Lower lobe of right lung (tissue), 2 donors: Measurements from ENCODE around the gene GINS3. TPM values are rescaled to one million over a fixed set of nuclear protein-coding genes. Genes with fewer than 3 reads are reported as not detected.

Source experiments
- ATAC-seq, 2 donors: fragments of 200-7000 bp; cut with Tn5 transposase; one replicate each; pipeline ENCODE4 v1.9.1; 2020 to 2022; ENCODE audit warnings: mild to moderate bottlenecking in 2 of 2, moderate library complexity in 2 of 2
- DNase-seq: peaks from one replicate; pipeline ENCODE4 v3.0.0-alpha.2; 2020
- H3K27ac ChIP-seq: fragments of 200-600 bp; one replicate; pipeline ENCODE4 v1.8.0; 2022
- H3K27me3 ChIP-seq: fragments of 200-600 bp; one replicate; pipeline ENCODE4 v1.8.0; 2022; ENCODE audit warnings: low read depth
- H3K36me3 ChIP-seq: fragments of 200-600 bp; one replicate; pipeline ENCODE4 v1.8.0; 2022; ENCODE audit warnings: mild to moderate bottlenecking
- H3K4me1 ChIP-seq: fragments of 200-600 bp; one replicate; pipeline ENCODE4 v1.8.0; 2022
- H3K4me3 ChIP-seq: fragments of 200-600 bp; one replicate; pipeline ENCODE4 v1.8.0; 2022; ENCODE audit warnings: mild to moderate bottlenecking
- H3K9me3 ChIP-seq: fragments of 200-600 bp; one replicate; pipeline ENCODE4 v1.8.0; 2022
- intact Hi-C: fragments of 100-400 bp; cut with DNase I; formaldehyde crosslinking; loops from one replicate; pipeline ENCODE4 v1.11.0; 2022
- long read RNA-seq: library from polyadenylated mRNA; unstranded; transcript quantifications from one replicate; pipeline ENCODE4 v2.0.0, GENCODE V29; 2021
- total RNA-seq: library from RNA; stranded (reverse); fragmentation: NEBNext Ultra II Directional; extraction: Animal tissue kit (Norgen Biotek cat#: 25700); gene quantifications from one replicate; pipeline ENCODE4 v1.2.1, GENCODE V29; 2021
- TF ChIP-seq, protein P1 (sequence below): fragments of 200-600 bp; IDR thresholded peaks from one replicate; pipeline ENCODE4 v1.8.0; 2022; ENCODE audit warnings: antibody characterized with exemption, mild to moderate bottlenecking
- donor health status: DM: no; HTN: yes; CAD: no; lungs with severe emphysema.

Gene GINS3
- 2.5 TPM for total RNA-seq
- long read RNA-seq, partial matches to known transcripts, result 0 of 2 reads
- long read RNA-seq, other reads (novel, unspliced or antisense), result 0 of 2 reads

- intact Hi-C loops, result no loop called here
- no peaks in the 10 kb centered on the region for H3K27me3 ChIP-seq
- TF ChIP-seq, protein P1, sequence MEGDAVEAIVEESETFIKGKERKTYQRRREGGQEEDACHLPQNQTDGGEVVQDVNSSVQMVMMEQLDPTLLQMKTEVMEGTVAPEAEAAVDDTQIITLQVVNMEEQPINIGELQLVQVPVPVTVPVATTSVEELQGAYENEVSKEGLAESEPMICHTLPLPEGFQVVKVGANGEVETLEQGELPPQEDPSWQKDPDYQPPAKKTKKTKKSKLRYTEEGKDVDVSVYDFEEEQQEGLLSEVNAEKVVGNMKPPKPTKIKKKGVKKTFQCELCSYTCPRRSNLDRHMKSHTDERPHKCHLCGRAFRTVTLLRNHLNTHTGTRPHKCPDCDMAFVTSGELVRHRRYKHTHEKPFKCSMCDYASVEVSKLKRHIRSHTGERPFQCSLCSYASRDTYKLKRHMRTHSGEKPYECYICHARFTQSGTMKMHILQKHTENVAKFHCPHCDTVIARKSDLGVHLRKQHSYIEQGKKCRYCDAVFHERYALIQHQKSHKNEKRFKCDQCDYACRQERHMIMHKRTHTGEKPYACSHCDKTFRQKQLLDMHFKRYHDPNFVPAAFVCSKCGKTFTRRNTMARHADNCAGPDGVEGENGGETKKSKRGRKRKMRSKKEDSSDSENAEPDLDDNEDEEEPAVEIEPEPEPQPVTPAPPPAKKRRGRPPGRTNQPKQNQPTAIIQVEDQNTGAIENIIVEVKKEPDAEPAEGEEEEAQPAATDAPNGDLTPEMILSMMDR, result peak; percentile 4
- ATAC-seq (peak; percentile 98 to 100), DNase-seq (peak; percentile 90)
- H3K36me3 ChIP-seq, result no peaks in the 10 kb centered on the region
- H3K27ac ChIP-seq, result peak within 1 kb of the TSS; percentile 80
- no peaks in the 10 kb centered on the region for H3K9me3 ChIP-seq
- peaks cover 7% of the 10 kb centered on the region for H3K4me1 ChIP-seq
- peak within 1 kb of the TSS; percentile 96 for H3K4me3 ChIP-seq
Observed at GRCh38 chr16:58392215-58393137, at the start of gene GINS3. TSS of gene GINS3 (plus strand) at chr16:58392471. CDS start at chr16:58392602, 131 bp downstream.

DNA sequence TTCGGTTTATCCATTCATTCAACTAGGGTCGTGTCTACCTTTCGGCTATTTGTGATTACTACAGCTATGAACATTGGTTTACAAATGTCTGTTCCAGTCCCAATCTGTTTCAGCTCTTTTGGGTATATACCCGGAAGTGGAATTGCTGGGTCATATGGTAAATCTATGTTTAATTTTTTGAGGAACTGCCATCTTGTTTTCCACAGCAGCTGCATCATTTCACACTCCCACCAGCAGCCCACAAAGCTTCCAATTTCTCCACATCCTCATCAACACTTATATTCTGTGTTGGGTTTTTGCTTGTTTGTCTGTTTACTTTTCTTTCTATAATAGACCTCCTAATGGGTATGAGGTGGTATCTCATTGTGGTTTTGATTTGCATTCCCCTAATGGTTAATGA is 48.7 kb upstream of the GINS3 start:
- intact Hi-C loops, result no loop called here
- ATAC-seq (no peak), DNase-seq (no peak)
- H3K4me3 ChIP-seq, result no peak overlapping the region
- no peaks in the 10 kb centered on the region for H3K4me1 ChIP-seq
- no peaks in the 10 kb centered on the region for H3K27me3 ChIP-seq
- no peaks in the 10 kb centered on the region for H3K36me3 ChIP-seq
- H3K9me3 ChIP-seq, result no peaks in the 10 kb centered on the region
- H3K27ac ChIP-seq, result no peak overlapping the region
- TF ChIP-seq, protein P1, result no peak

DNA sequence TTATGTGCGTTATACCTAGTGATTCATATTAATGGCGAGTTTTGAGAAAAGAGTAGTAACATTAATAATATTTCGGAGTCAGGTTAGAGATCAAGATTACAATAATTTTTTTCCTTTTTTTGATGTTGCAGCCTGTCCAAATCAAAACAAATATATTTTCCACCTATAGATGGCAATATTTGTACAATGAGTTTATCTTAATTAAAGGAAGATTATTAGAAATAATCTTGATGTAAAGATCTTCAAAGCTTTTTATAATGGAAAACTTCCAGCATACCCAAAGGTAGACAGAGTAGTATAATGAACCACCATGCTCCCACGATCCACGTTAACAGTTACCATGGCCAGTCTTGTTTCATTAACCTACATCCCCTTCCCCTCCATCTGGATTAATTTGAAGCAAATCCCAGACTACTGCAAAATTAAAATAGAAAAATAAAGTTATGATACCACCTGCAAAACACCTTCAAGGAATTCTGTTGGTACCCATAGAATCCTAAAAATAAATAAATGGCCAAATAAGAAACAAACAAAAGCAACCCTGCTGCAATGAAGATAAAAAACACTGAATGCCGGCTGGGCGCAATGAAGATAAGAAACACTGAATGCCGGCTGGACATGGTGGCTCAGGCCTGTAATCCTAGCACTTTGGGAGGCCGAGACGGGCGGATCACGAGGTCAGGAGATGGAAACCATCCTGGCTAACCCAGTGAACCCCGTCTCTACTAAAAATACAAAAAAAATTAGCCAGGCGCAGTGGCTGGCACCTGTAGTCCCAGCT is 46.5 kb upstream of the GINS3 start:
- Histone ChIP-seq H3K36me3 (no peaks in the 10 kb centered on the region), H3K27ac (no peak overlapping the region), H3K4me3 (no peak overlapping the region), H3K4me1 (no peaks in the 10 kb centered on the region), H3K27me3 (no peaks in the 10 kb centered on the region), H3K9me3 (no peaks in the 10 kb centered on the region)
- ATAC-seq (no peak), DNase-seq (no peak)
- TF ChIP-seq, protein P1, result no peak
- intact Hi-C loops, result no loop called here

DNA sequence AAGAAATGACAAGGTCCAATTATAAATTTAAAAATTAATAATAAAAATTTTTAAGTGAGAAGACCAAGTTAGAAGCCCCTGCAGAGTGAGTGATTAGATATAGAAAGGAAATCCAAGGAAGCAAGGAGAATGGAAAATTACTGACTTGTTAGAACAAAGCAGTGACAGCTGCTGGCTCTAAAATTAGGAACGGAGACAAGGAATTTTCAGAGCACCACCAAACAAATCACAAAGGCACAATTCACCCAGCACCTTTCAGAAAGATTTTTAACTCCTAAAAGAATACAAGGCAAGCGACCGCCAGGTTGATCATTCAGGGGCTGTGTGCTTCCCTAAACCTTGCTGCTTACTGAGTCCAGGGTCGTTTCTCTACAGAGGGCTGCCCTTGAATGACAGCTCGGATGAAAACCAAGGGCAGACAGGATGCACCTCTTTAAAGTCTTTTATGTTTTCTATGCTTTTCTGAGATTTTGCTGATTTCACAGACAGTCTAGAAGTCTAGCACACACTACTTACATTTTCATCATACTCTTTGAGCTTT is 45.4 kb upstream of the GINS3 start:
- H3K9me3 ChIP-seq, result no peaks in the 10 kb centered on the region
- H3K4me3 ChIP-seq, result no peak overlapping the region
- intact Hi-C loops, result no loop called here
- H3K27ac ChIP-seq, result no peak overlapping the region
- no peaks in the 10 kb centered on the region for H3K36me3 ChIP-seq
- no peak for DNase-seq
- H3K27me3 ChIP-seq, result no peaks in the 10 kb centered on the region
- TF ChIP-seq, protein P1, result no peak
- no peaks in the 10 kb centered on the region for H3K4me1 ChIP-seq
- ATAC-seq, result no peak

GRCh38 chr16:58348986-58349385 is 43.3 kb upstream of the GINS3 start:
- no peaks in the 10 kb centered on the region for H3K4me1 ChIP-seq
- DNase-seq (no peak), ATAC-seq (no peak)
- no peaks in the 10 kb centered on the region for H3K27me3 ChIP-seq
- intact Hi-C loops, result no loop called here
- no peak overlapping the region for H3K27ac ChIP-seq
- TF ChIP-seq, protein P1, result no peak
- no peak overlapping the region for H3K4me3 ChIP-seq
- no peaks in the 10 kb centered on the region for H3K36me3 ChIP-seq
- no peaks in the 10 kb centered on the region for H3K9me3 ChIP-seq
